Liver (tissue), 3 donors: ENCODE measurements around the gene GALK2.

ENCODE experiments used
- CTCF ChIP-seq: fragments of 150-350 bp; IDR thresholded peaks from 2 replicates; pipeline ENCODE4 v1.5.1; 2017; ENCODE audit warnings: improper control_type of control experiment, low read depth, low read length; ENCODE audit not compliant: missing input control
- JUND ChIP-seq, 2 donors: IDR thresholded peaks; 2 replicates each; pipeline ENCODE4 v1.6.1; 2016; ENCODE audit warnings: antibody characterized with exemption in 2 of 2
- TAF1 ChIP-seq: conservative IDR thresholded peaks from 2 replicates; pipeline ENCODE4 v1.6.1; 2016; ENCODE audit warnings: antibody characterized with exemption, mild to moderate bottlenecking
- donor health status: healthy.
- donor health status: healthy.

- no peak for TF ChIP-seq JUND (IDR thresholded peaks at IDR 0.05)
- TF ChIP-seq TAF1: no peak
- TF ChIP-seq CTCF: no peak
Observed at GRCh38 chr15:49148727-49149126, 21.3 kb upstream of the GALK2 start.
